DMS53 treated with DMSO at 0.1 percent for 48 hours (cell line): ENCODE results near the gene CAPNS1.
"Not testable (repeated sequence)": the region's sequence is repeated elsewhere in the genome, so short reads cannot be mapped to it uniquely, and the experiment has no call there.

ENCODE experiments used
- DNase-seq: peaks from one replicate; lab custom pipeline; 2025; ENCODE audit not compliant: unreplicated experiment; lab: John Stamatoyannopoulos, UW

The CAPNS1 gene

DNA sequence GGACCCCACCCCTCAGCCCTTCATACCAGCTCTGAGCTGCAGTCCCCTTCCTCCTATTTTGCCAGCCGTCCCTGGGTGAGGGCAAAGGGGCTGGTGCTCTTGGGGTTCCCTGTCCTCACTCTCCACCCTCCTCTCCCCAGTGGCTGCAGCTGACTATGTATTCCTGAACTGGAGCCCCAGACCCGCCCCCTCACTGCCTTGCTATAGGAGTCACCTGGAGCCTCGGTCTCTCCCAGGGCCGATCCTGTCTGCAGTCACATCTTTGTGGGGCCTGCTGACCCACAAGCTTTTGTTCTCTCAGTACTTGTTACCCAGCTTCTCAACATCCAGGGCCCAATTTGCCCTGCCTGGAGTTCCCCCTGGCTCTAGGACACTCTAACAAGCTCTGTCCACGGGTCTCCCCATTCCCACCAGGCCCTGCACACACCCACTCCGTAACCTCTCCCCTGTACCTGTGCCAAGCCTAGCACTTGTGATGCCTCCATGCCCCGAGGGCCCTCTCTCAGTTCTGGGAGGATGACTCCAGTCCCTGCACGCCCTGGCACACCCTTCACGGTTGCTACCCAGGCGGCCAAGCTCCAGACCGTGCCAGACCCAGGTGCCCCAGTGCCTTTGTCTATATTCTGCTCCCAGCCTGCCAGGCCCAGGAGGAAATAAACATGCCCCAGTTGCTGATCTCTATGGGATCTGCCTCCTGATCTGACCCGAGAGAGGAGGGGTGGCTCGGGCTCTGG is 10.0 kb downstream of the CAPNS1 start:
- DNase-seq: no peak

DNA sequence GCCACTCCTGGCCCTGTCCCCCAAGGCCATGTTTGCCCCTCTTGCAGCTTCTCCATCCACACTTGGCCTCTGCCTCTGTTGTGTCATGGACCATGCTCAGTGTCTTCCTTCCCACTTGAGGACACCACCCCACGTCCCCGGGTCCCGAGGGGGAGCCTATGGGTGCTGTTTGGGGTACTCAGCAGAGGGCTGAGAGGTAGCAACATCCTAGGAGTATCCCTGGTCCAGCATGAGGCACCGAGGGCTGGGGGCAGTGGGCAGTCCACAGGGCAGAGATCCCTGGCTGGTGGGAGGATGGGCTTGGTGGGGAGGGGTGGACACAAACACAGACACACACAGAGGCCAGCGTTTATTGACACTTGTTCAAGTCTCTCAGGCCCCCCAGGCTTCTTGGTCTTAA is 10.7 kb downstream of the CAPNS1 start:
- DNase-seq: no peak

DNA sequence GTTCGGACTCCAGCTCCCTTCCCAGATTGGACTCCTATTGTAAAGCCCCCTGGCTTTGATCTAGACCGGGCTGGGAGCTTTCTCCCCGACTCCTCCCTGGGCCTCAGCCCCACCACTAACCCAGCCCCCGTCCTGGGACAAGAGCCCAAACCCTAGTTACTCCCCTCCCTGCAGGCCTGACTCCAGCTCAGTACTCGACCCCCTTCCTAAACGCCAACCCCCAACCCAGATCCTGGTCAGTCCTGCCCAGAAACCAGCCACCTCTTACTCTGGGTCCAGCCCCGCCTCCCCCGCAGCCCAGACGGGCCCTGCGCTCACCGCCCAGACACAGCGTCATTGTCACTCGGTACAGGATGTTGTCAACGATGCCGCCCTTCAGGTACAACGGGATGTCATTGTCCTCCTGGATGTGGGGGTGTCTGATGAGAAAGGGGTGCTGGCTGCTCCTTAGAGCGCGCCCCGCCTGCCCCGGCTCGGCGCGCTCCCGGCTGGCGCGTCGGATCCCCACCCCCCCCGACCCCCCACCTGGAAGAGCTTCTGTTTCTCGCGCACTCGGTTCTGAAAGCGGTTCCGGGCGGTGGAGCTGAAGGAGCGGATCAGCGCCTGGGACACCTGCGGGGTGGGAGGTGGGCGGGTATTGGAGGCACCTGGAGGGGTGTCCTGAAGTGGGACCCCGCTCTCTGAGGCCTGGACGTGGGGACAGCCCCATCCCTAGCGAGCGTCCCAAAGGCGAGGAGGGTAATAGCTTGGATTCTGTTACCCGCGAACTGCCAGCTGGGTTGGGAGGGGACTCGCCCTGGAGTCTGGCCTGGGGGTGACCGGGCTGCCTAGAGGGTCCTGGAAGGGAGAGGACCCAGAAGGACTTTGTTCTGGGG is 11.5 kb downstream of the CAPNS1 start:
- no peak for DNase-seq

DNA sequence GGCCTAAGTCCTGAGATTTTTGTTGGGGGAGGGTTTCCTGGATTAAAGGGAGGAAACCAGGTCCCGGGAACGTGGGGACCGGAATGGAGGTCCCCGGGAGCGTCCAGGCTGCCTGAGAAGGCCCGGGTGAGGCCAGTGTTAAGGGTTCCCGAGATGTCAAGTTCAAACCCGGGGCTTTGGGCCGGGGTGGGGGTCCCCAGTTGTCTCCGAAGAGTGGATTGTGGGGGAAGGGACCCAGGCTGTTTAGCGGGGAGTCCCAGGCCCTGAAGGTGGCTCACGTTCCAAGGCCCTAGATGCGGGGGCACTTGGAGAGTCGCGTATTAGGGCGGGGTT is 12.1 kb downstream of the CAPNS1 start:
- DNase-seq: no peak

DNA sequence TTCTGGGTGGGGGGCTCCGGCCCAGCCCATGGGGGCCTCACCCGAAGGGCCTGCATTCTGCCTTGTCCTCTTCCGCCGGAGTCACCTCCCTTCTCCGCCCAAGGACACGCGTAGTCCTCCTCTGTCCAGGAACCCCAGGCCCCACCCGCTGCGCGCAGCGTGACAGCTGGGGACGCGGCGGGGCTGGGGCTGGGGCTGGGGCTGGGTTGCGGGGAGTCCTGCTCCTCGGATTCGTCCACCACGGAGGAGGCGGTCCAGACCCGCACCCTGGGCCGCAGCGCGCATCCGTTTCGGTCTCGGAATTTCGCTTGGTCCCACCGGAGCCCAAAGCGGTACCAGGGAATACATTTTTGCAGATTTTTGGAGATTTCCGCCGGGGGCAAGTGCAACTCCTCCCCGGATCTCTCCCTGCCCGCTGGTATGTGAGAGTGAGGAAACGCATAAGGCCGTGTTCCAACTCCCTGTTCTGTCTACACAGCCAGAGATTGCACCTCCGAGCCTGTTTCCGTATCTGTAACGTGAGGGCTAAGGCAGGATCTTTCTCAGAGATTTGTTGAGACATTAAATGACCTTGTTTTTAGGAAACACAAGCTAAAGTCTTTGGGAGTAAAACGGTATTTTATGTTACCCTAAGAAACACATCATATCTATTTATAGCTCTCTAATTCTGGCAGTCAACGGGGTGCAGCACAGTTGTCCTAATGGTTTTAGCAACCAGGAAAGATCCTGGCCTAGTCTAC is 12.7 kb downstream of the CAPNS1 start, which contains the start of gene COX7A1:
TSS of gene COX7A1 (minus strand) at position 96 of the 740 bp plus-strand sequence. CDS start at position 56, 40 bp downstream.
- DNase-seq: no peak

DNA sequence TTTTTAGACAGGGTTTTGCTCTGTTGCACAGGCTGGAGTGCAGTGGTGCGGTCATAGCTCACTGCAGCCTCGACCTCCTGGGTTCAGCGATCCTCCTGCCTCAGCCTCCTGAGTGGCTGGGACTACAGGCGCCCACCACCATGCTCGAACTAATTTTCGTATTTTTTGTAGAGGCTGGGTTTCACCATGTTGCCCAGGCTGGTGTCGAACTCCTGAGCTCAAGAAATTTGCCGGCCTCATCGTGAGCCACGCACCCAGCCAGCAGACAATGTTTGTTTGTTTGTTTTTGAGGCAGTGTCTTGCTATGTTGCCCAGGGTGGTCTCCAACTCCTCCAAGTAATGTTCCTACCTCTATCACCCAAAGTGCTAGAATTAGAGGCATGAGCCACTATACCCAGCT is 13.3 kb downstream of the CAPNS1 start:
- no peak for DNase-seq

DNA sequence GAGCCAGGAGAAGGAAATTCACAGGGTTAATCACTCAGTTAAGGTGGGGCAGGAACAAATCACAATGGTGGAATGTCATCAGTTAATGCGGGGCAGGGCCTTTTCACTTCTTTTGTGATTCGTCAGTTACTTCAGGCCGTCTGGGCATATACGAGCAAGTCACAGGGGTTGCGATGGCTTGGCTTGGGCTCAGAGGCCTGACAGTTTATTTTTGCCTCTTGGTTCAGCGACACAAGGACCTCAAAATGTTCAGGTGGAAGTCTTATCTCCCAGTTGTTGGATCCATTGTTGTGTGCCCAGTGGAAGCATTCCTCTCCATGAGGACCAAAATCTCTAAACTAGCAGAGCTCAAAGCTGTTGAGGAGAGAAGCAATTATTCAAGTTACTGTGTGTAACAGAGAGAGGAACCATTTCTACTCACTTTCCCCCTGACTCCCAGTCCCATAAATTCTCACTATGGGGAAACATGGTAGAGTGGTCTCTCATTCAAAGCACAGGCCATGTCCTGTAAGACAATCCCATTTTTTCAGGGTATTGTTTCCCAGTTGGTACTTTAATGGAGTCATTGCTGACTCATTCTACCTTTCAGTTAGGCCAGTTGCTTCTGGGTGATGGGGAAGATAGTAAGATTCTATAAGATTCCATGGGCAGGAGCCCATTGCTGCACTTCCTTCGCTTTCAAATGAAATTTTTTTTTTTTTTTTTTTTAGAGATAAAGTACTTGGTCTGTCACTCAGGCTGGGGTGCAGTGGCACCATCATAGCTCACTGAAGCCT is 21.1 kb downstream of the CAPNS1 start:
- DNase-seq: no peak

DNA sequence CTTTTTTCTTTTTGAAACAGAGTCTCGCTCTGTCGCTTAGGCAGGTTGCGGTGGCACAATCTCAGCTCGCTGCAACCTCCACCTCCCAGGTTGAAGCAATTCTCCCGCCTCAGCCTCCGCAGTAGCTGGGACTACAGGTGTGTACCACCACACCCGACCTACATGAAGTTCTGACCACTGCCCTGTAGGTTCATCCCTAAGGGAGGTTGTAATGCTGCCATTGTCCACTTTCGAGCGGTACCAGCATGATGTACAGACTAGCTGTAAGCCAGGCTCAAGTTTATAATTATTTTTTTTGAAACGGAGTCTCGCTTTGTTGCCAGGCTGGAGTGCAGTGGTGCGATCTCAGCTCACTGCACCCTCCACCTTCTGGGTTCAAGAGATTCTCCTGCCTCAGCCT is 23.9 kb downstream of the CAPNS1 start:
- no peak for DNase-seq

DNA sequence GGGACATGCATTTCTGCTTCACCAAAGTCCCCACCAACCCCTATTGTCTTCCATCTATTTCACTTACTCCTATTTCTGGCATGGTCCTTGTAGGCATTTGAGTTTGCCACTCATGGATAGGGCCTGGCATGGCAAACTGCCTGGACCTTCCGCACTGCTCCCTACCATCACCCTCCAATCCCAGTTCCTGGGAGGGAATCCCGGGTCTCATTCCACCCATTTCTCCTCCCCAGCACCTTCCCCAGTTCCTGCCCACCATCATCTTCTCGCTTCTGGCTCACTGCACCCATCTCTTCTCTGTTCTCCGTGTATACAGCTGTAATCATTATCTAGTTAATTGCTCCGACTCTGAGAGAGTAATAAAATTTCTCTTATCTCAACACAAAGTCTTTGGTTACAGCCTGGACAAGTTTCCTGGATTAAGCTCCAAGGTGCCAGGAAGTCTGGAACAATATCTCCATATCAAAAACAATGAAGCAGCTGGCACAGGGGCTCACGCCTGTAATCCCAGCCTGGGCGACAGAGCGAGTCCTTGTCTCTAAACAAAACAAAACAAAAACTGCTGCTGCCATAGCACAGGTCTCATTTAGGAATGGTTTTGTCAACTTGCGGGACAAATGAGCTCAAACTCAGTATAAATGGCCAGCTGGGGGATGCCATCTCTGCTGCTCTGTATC is 29.4 kb downstream of the CAPNS1 start:
- peak; percentile 35 for DNase-seq

DNA sequence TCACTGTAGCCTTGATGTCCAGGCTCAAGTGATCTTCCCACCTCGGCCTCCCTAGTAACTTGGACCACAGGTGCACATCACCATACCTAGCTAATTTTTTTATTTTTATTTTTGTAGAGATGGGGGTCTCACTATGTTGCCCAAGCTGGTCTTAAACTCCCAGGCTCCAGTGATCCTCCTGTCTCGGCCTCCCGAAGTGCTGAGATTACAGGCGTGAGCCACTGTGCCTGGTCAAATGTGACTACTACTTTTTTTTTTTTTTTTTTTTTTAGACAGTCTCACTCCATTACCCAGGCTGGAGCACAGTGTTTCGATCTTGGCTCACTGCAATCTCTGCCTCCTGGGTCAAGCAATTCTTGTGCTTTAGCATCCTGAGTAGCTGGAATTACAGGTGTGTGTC is 33.0 kb downstream of the CAPNS1 start:
- no peak for DNase-seq

DNA sequence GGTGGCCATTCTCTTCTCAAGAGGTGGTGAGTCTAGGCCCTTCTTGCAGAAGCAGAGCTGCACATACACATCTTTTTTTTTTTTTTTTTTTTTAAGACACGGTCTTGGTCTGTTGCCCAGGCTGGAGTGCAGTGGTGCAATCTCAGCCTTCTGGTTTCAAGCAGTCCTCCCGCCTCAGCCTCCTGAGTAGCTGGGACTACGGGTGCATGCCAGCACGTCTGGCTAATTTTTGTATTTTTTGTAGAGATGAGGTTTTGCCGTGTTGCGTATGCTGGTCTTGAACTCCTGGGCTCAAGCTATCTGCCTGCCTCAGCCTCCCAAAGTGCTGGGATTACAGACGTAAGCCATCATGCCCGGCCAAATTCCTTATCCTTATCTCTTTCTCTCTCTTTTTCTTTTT is 34.0 kb downstream of the CAPNS1 start:
- not testable (repeated sequence) for DNase-seq

DNA sequence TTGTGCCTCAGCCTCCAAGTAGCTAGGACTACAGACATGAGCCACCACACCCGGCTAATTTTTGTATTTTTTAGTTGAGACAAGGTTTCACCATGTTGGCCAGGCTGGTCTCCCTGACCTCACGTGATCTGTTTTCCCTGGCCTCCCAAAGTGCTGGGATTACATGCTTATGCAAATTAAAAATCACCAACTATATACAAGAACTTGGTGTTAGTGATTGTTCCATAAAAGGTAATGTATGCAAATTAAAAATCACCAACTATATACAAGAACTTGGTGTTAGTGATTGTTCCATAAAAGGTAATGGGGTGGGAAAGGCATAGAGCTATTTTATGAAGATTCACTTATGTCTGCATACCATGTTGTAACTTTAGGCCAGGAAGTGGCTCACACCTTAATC is 39.2 kb downstream of the CAPNS1 start:
- not testable (repeated sequence) for DNase-seq

DNA sequence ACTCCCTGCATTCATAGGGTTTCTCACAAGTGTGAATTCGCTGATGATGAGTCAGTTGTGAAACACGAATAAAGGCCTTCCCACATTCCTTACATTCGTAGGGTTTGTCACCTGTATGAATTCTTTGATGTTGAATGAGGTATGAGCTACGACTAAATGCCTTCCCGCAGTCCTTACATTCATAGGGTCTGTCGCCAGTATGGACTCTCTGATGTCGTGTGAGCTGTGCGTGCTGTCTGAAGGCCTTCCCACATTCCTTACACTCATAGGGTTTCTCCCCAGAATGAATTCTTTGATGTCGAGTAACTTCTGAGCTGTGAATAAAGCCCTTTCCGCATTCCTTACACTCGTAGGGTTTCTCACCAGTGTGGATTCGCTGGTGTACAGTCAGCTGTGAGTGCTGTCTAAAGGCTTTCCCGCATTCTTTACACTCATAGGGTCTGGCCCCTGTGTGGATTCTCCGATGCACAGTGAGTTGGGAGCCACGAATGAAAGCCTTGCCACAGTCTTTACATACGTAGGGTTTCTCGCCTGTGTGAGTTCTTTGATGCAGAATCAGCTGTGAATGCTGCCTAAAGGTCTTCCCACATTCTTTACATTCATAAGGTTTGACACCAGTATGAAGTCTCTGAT is 42.9 kb downstream of the CAPNS1 start:
- no peak for DNase-seq

DNA sequence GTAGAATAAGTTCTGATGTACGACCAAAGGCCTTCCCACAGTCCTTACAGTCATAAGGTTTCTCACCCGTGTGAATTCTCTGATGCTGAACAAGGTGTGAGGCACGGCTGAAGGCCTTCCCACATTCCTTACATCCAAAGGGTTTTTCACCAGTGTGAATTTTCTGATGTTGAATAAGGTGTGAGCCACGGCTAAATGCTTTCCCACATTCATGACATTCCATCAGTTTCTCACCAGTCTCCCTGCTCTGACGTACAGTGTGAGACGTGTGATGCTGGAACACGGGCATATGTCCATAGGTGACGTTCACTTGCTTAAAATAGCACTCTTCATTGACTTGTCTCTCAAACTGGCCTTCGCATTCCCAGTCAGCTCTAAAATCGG is 43.4 kb downstream of the CAPNS1 start:
- no peak for DNase-seq

DNA sequence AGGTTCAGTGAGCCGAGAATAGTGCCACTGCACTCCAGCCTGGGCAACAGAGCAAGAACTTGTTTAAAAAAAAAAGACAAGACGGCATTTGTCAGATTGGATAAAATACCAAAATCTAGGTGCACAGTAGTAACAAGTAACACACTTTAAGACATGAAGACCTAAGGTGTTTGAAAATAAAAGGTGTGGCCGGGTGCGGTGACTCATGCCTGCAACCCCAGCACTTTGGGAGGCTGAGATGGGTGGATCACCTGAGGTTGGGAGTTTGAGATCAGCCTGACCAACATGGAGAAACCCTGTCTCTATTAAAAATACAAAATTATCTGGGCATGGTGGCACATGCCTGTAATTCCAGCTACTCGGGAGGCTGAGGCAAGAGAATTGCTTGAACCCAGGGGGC is 46.9 kb downstream of the CAPNS1 start:
- DNase-seq: not testable (repeated sequence)

DNA sequence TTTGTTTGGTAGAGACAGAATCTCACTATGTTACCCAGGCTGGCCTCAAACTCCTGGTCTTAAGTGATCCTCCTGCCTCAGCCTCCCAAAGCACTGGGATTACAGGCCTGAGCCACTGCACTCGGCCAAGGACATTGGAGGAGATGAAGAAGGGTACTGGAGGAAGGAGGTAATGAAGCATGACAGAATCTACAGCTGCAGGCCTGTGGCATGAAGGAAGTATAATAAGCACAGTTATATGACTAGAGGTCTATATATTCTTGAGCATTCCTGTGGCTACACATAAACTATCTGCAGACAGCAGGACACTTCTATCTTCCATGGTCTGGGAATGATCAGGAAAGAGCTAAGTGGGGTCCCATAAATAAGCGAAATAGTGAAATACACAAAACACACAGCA is 56.4 kb downstream of the CAPNS1 start:
- no peak for DNase-seq

DNA sequence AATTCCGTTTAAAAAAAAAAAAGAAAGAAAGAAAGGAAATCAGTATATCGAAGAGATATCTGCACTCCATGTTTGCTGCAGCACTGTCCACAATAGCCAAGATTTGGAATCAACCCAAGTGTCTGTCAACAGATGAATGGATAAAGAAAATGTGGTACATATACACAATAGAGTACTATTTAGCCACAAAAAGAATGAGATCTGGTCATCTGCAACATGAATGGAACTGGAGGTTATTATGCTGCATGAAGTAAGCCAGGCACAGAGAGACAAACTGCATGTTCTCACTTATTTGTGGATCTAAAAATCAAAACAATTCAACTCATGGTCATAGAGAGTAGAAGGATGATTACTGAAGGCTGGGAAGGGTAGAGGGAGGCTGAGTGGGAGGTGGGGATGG is 58.3 kb downstream of the CAPNS1 start:
- no peak for DNase-seq
